ENCODE results near the gene REG4.

DNA sequence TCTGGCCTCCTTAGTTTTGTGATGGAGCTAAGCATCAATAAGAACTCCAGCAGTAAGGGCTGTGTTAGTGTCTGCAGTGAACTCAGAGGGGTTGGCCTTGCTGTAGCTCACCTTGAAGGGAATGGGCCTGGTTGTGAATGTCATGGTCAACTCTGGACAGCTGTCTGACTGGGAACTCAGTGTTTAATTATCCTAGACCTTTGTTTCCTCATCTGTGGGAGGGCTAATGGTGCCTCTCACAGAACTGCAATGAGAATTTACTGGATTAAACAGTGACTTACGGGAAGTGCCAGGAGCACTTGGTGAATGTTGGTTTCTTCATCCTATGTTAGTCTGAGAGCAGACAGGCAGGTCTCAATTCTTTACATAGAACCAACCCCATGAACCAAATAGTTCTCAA, 66.2 kb downstream of the REG4 start:
- TF ChIP-seq CTCF (IDR thresholded peaks at IDR 0.05; ENCODE audit: poor library complexity, severe bottlenecking): no peak
- TF ChIP-seq RAD21 (conservative IDR thresholded peaks at IDR 0.05): no peak
- no peak for TF ChIP-seq TAF1 (IDR thresholded peaks at IDR 0.05; ENCODE audit: low read depth)
- TF ChIP-seq EP300 (conservative IDR thresholded peaks at IDR 0.05; ENCODE audit: poor library complexity, severe bottlenecking): no peak
- TF ChIP-seq EZH2 (IDR thresholded peaks at IDR 0.05; ENCODE audit: borderline replicate concordance, insufficient read depth, low read length, poor library complexity, severe bottlenecking): no peak
